GM21529 (cell line): ENCODE results near the gene DGKH.
A peak's percentile ranks its signal among the peaks of the same experiment; 100 is the strongest.
"Not testable (repeated sequence)": the region's sequence is repeated elsewhere in the genome, so short reads cannot be mapped to it uniquely, and the experiment has no call there.

ENCODE experiments used
- ATAC-seq: cut with Tn5 transposase; IDR thresholded peaks from one replicate; pipeline ENCODE4 v1.9.1; 2021; ENCODE audit not compliant: unreplicated experiment

DGKH gene

GRCh38 chr13:42225051-42225450 lies 176.6 kb downstream of the DGKH start:
- no peak for ATAC-seq

- ATAC-seq: not testable (repeated sequence)
Observed at GRCh38 chr13:42226759-42227158, 178.3 kb downstream of the DGKH start.

DNA sequence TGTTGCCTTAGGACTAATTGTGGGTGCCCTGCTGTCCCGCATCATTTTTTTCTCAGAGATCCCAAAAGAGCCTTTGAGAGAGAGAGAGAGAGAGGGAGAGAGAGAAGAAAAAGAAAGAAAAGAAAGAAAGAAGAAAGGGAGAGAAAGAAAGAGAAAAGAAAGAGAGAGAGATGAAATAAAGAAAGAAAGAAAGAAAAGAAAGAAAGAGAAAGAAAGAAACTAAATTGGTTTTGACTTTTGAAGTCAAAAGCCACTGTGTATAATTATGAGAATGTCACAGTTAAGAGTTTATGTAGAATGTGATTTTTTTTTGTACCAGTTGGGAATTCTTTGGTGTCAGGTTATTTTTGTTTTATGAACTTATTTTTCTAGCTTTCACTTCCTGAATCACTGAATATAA lies 180.1 kb downstream of the DGKH start:
- no peak for ATAC-seq

DNA sequence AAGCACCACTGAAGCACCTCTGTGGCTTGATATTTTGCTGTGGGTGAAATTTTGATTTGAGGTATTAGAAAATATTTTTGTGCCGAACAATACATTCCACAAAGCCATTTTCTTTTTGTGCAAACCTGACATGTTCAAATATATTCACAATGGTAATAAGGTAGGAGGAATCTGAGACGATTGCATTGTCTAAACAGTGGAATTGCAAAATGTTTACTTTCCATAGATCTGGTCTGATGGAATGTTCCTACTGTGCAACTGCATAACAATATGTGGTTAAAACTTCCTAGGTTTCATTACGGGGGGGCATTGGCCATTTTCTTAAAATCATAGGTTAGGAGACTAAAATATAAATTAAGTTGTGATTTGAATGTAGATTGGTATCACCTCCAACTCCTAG lies 180.8 kb downstream of the DGKH start:
- no peak for ATAC-seq

GRCh38 chr13:42232671-42233070 lies 184.2 kb downstream of the DGKH start:
- ATAC-seq: no peak

DNA sequence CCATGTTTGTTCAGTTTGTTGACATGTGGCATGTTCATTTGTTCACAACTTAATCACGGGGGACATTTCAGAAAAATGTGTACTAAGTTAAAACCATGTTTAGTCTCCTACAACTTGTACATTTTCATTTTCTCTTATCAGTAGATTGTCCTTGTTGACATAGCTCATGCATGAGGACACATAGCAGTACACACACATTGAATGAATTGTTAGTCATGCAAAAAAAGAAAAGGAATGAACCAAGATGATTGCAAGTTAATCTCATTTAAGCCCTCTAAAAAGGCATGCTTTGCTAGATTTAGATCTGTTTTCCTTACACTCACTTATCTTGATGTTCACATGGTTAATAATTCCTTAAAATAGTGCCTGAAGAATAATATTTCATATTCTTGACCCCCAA lies 185.3 kb downstream of the DGKH start:
- no peak for ATAC-seq

GRCh38 chr13:42239161-42239560 lies 190.7 kb downstream of the DGKH start:
- no peak for ATAC-seq

DNA sequence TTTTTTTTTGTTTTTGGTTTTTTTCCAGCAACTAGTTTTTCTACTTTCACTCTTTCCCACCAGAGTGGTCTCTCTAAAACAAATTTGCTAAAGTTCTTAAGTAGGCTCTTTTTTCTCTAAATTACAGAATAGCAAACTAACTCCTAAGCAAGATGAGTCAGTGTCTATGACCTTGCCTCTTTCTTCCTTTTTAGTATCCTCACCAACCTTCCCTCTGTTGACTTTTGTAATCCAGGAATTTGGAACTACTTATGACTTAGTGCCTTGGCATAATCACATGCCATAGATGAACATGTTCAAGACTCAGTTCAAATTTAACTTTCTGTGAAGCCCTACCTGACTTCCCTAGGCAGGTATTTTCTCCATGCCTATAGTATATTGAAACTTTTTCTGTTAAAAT lies 191.2 kb downstream of the DGKH start:
- ATAC-seq: no peak

DNA sequence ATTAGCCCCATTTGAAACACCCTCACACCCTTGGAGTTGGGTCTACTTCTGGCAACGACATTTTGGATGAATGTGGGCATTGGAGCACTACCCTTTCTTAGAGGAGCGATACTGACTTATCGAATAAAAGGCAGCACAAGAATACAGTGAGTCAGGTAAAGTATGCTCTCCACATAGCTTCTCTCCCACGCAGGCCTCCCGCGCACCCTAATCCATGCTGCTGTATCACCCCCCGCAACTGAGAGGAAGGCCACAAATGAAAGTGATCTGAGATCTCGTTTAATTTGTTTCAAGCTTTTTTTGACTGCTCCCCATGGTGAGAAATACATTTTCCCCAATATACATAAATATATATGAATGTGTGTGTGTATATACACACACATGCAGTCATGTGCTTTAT lies 198.1 kb downstream of the DGKH start:
- ATAC-seq: no peak

GRCh38 chr13:42247883-42248282 lies 199.4 kb downstream of the DGKH start:
- ATAC-seq: no peak

DNA sequence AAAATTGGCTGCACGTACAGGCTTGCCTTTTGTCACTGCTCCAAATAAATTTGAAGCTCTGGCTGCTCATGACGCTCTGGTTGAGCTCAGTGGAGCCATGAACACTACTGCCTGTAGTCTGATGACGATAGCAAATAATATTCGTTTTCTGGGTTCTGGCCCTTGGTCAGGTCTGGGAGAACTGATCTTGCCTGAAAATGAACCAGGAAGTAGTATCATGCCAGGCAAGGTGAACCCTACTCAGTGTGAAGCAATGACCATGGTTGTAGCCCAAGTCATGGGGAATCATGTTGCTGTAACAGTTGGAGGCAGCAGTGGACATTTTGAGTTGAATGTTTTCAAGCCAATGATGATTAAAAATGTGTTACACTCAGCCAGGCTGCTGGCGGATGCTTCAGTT lies 207.4 kb downstream of the DGKH start:
- ATAC-seq: no peak

GRCh38 chr13:42258747-42259146 lies 210.3 kb downstream of the DGKH start:
- ATAC-seq: no peak

GRCh38 chr13:42259515-42259914 lies 211.1 kb downstream of the DGKH start:
- no peak for ATAC-seq

GRCh38 chr13:42260903-42261654 lies 212.6 kb downstream of the DGKH start:
- ATAC-seq: no peak

DNA sequence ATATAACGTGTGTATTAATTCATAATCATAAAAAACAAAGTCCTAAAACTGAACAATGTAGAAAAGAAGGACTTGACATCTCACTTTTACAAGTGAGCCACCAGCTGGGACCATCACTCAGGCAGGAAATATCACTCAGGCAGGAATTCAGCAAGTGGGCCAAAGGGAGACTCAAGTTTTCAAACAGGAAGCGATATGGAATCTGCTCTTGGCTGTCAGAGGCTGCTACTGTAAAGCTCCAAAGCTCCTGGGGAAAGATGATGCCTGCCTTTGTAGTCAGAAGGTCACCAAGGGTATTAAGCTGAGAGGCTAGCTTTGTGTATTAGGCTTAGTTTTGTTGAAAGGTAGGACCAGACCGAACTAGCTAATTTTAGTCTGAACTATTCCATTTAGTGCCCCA lies 218.0 kb downstream of the DGKH start:
- no peak for ATAC-seq

DNA sequence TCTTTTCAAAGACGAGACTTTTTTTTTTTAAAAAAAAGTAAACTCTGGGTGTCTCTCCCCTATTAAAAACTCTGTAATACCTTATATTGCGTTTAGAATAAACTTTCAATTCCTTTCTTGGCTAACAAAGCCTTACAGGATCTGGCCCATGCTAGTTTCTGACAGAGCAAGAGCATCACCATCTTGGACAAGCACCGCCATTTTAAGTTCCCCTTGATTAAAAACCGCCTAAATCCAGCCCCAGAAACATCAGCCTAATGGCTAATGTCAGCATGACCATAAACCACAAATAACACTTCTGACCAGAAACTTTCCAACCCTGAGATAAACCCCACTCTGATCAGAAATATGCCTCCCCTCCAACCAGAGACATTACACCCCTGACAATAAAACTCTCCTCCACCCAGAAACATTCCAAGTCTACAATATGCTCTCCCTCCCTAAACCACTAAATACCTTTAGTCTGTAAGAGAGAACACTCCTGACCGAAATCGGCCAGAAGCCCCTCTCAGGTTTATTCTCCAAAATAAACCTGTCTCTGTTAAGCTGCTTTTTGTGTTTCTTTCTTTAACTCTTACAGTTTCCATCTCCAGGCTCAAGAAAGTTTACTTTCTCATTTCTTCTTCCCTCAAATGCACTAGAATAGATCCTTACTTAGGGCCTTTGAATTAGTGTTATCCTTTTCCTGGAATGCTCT lies 221.9 kb downstream of the DGKH start:
- ATAC-seq: no peak

DNA sequence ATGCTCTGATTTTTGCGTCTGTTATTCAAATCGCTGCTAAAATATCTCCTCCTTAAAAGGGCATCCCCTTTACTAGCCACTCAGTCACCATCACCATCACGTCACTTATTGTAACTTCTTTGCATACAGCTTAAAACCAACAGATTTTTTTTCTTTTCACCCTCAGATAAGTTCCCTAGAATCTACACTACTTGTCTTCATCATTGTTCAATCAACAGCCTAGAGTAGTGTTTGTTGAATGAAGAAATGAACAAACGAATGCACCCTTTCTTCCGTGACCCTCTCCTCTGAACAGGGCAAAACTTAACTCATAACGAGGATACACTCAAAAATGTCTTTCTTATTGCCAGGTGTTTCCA lies 222.4 kb downstream of the DGKH start:
- no peak for ATAC-seq

GRCh38 chr13:42271337-42272114 lies 223.1 kb downstream of the DGKH start:
- peak; percentile 82 for ATAC-seq

DNA sequence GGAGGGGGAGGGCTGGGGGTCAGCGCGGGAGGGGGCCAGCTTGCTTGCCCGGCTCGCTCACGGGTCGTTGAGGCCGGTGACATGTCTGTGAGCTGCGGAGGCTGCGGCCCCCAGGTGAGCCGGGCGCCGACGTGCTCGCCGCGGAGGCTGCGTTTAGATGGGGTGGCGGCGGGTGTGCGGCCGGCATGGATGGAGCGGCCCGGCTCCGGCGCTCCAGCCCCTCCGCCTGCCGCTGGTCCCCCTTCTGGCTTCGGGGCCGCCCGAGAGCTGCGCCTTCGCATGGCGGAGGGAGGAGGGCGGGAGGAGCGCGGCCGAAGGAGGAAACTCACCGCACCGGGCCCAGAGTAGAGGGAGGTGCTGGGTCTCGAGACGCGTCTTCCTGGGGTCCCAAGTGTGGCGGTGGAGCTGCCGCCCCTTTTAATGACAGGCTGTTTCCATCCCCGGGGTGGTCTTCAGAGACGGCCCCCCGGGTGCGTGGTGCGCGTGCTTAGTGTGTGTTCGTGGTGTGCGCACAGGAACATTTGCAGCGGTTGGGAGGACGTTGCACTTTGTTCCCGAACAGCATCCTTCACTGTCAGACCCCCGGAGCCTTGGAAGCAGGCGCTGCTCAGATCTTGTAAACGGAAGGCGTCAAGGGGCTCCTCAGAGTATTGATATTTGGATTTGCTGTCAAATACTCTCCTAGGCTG lies 223.8 kb downstream of the DGKH start, which contains the start of gene AKAP11:
Gene AKAP11, plus strand, starts transcription at position 38 of the 689 bp plus-strand sequence. CDS start 14,197 bp downstream, outside the sequence.
- peak; percentile 15 for ATAC-seq

GRCh38 chr13:42272804-42273175 lies 224.3 kb downstream of the DGKH start:
- no peak for ATAC-seq

DNA sequence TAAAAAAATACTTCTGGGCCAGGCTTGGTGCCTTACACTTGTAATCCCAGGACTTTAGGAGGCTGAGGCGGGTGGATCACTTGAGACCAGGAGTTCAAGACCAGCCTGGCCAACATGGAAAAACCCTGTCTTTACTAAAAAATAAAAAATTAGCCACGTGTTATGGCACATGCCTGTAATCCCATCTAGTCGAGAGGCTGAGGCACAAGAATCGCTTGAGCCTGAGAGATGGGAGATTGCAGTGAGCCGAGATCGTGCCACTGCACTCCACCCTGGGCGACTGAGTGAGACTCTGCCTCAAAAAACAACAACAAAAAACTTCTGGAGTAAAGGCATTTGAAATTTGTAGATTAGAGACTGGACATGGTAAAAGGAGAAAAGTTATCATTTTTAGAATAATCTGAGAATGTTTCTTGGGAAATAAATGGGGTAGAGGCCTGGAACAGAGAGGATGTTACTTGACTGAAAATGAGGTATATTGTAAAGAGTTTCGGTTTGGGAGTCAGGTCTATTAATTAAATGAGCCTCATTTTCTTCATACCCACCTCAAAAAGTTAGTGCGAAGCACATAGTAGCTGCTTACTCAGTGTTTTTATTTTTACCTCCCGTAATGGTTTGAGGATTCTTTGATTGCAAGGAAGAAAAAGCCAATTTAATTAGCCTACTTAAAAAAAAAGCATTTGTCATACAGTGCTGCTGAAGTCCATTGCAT lies 226.1 kb downstream of the DGKH start:
- ATAC-seq: no peak
